EH (cell line): ENCODE data around the gene CRYBB3.

Experiments used
- DNase-seq: peaks from one replicate; pipeline ENCODE4 v3.0.0-alpha.2; 2015; ENCODE audit warnings: low read depth

The CRYBB3 gene

DNA sequence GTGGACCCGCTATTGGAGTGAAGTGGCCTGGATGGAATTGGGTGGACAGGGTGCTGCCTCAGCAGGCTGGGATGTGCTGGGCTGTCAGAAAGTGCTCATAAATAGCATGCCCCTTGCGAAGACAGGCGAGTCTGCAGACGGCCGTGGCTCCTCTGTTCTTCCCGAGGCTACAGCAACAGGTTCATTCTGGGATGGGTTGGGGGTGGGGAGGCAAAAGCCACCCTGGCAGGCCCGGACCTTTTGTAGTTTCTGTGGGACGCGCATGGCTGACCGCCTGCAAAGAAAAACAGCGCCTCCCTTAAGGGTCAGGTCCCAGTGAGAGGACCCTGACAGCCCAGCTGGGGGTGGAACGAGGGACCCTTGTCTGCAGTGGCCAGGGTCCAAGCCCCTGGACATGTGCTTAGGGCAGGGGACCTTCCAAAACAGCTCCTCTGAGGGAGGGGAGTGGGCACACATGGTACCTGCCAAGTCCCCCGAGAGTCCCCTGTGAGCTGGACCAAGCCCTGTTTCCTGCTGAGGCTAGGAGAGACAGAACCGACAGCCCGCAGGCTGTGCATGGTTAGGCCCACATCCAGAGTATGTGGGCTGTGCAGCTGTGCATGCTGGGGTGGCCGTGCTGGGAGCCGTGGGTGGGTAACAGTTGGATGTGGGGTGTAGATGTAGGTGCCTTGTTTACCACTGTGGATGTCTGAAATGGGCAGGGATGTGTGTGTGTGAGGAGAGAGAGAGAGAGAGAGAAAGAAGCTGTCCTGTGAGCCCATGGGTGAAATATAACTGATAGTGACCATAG lies at the start of gene CRYBB3:
Gene CRYBB3, plus strand, starts transcription at position 128 of the 790 bp plus-strand sequence. CDS start 1,539 bp downstream, outside the sequence.
- DNase-seq = no peak

DNA sequence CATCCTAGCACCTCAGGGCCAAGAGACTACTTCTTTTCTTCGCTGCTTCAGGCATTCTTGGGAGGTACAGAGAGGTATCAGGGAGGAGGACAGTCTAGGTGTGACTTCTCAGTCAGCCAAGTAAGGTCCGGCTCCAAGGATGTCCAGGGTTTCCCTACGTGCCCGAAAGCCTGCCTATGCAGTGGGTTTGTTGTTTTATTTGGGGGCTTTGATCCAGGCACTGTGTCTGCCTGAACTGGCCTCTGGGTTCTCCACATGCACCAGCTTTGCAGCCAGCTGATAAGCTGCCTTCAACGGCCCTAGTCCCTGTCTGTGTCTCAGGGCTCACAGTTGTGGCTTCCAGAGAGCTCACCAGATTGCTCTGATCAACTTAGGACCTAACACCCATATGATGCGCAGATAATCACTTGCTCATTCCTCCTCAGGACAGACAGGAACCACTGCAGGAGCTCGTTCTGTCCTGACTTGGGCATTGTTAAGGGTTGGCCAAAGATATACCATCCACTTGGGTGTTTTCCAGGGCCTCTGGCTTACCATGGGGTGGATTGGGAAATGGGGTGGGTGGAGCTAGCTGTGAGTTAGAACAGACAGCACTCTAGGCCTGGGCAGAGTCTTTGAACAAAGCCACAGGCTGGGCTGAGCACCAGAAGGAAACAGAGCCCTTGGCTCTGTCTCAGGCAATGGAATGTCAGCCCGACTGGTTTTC lies 45.5 kb upstream of the CRYBB3 start:
- no peak for DNase-seq

DNA sequence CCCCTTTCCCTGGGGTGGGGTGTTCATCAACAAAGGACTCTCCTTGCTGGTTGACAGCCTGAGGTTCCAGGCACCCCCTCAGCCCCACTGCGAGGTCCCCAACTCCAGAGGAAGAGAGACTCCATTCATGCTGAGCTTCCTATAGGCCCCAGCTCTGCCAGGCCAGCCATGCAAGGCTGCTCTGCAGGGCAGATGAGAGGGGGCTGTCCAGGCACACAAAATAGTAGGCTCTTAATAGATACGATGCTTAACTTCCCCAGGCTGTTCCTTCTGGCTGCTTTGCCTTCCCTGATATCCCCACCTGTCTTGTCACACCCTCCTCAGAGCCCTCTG lies 45.0 kb upstream of the CRYBB3 start:
- no peak for DNase-seq

DNA sequence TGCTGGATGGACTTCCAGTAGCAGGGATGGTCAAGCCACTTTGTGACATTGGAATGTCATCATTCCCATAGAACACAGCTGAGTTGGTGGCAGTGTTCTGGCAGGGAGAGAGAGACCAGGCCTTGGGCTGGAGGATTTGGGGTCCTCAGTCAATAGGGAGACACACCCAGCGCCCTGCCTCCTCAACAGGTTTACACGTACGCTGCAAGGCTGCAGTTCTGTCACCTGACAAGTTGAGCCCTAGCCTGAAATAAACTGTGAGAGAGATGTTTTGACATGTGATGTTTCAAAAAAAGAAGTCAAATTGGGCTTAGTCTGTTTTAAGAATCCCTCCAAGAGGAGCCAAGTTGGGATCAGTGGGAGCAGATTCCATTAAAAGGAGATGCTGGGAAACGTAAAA lies 42.9 kb upstream of the CRYBB3 start:
- no peak for DNase-seq

DNA sequence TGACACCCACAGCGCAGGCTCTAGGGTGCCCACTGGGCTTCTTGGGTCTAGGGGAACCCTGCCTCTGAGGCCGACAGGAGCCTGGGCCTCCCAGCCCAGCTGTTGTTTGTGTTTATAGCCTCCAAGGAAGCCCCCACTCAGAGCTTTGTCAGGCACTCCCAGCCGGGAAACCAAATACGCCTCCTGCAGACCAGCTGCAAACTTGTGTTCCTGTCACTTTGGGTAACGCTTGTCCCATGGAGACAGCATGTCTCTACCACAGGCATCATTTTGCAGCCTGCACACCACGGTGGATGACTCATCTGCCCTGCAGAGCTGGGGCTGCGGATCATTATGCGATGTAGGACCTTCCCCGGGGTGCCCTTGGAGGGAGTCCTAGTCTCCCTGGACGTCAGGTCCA lies 40.6 kb upstream of the CRYBB3 start:
- no peak for DNase-seq

DNA sequence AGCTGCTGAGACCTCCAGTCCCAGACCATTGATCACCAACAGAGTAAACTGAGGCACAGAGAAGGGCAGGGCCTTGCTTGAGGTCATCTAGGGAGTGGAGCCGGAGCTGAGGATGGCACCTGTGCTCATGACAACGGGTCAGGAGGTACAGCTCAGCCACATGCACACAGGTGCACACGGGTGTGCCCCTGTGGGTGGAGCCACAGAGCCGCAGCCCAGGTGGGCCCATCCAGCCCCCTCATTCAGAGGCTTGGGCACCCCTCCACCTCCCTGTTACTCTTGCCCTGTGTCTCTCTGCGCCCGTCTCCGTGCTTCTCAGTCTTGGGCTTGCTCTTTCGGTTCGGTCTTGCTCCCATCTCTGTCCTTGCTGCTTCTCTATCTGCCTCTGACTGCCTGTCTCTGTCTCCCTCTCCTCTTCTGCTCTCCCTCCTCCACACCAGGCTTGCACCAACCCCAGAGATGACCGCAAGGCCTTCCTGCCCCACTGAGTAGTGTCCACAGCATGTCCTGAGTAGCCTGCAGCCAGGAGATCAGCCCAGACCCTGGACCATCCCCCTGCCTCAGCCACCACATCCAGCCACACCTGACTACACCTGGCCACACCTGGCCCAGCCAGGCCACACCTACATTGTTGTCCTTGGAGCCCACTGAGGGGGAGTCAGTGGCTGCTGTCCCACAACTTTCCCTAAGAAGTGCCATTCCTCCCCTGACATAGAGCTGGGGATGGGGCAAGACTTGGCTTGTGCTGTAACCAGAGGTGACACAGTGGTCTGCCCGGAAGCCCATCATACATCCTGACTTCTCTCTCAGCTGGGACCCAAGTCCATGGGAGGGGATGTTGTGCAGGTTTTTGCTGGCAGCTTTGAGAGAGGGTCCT lies 39.3 kb upstream of the CRYBB3 start:
- DNase-seq = no peak

DNA sequence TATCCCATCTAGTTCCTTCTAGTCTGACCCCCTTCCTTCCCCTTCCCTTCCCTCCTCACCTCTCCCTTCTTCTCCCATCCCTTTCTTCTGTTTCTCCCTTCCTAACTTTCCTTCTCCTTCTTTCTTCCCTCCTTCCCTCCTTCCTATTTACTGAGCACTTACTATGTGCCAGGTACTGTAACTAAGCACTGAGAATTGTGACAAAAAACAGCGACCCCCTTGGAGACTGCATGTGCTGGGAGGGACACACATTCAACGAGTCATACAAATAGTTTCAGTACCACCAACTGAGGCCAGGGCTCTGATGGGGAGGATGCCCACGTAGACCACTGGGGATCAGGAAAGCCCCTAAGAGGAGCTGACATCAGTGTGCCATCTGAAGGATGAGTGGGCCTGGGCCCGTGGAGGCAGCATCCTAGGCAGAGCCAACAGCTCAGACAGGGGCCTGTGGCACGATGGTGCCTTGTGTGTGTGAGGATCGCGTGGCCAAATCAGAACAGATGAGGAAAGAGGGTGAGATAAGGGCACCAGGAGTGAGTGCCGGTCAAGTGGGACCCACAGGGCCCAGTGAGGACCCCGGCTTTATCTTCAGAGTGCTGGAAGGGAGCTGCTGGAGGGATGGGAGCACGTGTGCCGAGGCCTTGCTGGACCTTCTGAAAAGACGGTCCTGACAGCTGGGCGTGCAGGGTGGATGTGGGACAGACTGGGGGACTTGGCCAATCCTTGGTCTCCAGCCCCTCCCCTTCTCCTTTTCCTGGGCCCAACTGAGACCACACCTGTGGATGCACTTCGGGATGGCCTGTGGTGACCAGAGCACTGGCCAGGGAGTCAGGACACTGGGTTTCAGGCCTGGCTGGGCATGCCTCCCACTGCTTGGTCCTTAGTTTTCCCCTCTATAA lies 38.4 kb upstream of the CRYBB3 start:
- DNase-seq = no peak

DNA sequence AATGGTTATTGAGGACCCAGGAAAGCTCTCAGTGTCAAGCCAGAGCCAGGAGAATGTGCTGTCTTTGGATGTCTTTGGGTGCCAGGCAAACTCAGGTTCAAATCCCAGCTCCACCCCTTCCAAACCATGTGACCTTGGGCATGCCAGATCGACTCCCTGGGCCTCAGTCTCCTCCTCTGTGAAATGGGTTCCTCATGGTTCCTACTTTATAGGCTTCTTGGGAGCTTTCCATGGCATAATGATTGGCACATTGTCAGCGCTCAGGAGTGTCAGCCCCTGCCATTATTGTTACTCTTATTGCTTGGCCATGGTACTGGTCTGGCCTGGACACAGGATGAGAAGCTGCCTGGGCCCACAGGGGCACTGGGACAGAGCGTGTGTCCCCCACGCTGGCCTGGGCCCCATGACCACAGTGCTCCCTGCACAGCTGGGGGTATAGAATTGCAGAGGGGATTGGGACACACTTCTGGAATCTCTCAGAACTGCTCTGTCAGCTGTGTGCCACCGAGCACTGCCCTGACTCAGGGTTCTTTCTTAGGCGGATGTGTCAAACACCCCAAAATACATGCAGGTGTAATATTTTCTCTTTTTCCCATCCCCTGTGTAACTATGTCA lies 37.6 kb upstream of the CRYBB3 start:
- no peak for DNase-seq

DNA sequence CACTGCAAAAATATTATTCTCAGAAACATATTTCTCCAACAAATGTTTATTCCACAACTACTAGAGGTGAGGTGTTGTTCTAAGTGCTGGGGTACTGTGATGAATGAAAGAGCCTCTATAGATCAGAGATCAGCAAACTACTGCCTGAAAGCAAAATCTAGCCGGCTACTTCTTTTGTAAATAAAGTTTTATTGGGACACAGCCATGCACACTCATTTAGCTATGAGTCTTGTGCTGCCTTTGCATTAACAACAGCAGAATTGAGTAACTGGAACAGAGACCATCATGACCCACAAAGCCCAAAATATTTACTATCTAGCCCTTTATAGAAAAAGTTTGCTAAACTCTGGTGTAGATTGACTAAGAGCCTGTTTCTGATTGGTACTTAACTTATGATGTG lies 37.1 kb upstream of the CRYBB3 start:
- no peak for DNase-seq

DNA sequence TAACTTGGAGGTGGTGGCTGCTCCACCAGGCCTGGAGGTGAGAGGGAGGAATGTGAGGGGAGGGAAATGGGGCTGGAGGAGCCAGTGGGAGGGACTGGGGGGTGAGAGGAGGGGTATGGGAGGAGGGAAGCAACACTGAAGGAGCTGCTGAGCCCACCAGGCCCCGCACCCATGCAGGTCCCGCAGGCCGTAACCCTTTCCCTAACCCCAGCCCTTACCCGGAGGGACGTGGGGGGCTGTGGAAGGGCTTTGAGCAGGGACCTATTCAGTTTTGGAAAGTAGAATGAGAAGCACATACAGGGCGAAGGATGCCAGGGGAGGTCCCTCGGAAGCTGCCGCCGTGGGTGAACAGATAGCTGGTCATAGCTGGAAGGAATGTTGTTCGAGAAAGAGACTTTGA lies 33.9 kb upstream of the CRYBB3 start:
- DNase-seq = no peak

DNA sequence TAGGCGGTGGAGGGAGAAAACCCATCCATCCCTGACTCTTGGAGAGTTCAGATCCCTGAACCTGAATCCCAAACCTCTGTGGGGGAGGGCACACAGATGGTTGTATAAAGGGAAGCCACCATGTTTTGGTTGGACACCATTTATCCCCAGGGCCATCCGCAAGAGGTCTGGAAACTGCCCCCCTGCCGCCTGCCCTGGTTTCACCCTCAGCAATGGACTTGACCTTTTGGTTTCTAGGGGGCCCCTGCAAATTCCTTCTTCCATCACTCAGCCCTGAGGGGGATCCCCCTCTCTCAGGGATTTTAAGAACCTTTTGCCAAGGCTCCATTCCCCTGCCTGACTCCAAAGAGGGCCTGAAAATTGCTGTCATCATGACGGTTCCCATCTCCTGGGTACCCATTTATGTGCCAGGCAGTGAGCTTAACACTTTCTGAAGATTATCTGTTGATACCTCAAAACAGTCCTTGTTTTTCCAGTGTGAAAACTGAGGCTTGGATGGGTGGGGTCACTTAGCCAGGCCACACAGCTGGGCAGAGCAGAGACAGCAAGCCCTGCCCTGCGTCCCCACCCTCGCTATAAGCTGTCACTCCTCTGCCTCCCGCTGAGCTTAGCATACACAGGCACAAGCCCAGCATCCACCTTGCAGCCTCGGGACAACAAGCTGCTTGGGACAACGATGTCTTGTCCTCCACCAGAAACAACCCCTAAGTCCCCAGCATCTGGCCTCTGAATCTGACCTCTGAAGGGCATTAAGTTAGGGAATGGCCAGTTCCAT lies 33.2 kb upstream of the CRYBB3 start:
- no peak for DNase-seq

DNA sequence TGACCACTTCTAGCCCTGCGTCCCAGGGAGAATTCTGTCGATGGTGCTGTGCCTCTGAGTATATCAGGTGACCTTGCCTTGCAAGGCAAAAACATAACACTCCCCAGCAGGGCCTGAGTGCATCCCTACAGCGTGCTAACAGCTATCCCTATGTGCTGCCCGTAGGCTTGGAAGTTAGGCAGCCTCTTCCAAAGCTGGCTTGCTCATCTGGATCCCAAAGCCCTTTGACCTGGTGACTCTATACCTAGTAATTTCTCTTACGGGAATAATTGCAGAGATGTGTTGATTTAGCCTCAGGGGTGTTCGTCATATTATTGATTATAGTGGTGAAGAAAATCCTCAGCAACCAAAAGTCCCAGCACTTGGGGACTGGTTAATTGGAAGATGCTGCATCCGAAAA lies 32.6 kb upstream of the CRYBB3 start:
- no peak for DNase-seq

DNA sequence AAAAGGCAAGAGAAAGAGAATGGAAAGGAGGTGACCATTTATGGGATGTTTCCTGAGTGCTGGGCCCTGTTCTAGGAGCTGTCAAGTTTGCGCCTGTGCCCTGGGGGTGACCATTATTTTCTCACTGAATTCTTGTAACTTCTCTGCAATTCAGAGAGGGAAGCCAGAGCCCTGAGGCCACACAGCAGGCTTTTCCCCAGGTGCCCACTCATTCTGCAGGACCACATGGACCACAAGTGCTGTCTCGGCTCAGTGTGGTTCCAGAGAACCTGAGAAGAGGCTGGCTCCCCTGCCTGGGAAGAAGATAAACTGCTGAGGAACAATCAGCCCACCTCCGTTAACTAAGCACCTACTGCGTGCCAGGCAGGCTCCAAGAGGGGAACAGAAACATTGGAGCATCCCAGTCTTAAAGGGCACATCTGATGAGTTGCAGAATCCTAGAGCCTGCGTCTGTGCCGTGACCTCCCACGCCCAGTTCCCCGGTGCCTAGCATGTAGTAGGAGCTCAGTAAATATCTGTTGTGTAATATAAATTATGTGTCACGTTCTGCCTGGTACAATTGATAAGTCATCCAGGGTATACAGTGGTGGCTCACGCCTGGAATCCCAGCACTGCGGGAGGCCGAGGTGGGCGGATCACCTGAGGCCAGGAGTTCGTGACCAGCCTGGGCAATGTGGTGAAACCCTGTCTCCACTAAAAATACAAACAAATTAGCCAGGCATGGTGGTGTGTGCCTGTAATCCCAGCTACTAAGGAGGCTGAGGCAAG lies 31.6 kb upstream of the CRYBB3 start:
- DNase-seq = no peak

DNA sequence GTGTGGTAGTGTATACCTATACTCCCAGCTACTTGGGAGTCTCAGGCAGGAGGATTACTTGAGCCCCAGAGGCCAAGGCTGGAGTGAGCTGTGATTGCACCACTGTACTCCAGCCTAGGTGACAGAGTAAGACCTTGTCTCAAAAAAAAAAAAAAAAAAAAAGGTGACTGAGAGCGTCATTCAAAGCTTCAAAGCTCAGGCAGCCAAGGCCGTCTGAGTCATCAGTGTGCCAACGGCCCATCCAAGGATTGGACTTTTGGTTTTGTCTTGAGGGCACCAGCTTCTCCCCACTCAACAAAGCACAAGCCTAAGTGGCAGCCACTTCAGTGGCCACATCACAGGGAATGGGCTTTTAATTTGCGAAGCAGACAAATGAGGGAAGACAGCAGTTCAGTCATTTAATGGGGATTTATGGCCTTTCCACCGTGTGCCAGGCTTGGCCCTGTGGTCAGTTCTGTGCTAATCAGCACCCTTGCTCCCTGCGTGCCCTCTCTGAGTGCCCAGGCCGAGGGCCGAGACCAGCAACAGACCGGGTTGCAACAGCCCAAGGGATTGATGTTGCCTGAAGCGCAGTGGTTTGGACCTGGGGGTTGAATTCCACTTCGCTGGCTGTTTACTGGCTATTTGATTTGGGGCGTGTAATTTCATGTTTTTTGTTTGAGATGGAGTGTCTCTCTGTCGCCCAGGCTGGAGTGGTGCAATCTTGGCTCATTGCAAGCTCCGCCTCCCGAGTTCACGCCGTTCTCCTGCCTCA lies 30.2 kb upstream of the CRYBB3 start:
- DNase-seq = no peak

DNA sequence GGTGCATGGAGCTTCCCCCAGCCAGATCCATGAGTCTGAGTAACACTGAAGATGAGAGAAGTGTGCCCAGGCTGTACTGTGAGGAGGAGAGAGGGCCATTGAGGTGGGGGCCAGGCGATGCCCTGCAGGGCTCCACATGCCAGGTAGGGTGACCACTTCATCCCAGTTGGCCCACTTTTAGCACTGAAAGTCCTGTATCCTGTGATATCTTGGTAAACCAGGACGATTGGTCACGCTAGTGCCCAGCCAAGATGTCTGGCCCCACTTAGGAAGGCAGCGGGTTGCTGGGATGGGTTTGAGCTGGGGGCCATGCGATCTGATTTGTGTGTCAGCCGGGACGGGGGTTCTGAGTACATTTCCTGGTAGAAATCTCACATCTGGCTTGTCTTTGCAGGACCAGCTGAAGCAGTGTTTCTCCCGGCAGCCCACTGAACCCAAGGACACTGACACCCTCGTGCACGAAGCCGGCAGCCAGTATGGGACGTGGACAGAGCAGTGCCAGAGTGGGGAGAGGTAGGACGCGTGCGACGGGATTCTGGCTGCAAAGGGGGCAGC lies 29.2 kb upstream of the CRYBB3 start:
- no peak for DNase-seq

DNA sequence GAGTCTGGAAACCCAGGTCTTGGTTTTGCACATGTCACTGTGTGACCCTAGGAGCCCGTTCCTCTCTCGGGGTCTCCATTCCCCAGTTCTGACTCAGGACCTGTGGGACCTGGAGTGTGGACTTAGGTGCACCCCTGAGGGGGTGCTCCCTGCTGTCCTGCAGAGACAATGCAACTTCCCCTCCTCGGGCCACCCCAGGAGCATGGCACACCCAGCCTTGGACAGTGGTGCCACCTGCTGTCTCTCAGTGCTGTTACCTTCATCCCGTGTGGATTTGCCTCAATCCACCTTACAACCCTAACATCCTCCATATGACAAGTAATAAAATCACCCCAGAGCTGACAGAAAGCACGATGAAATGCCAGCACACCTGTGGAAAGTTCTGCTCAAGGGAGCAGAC lies 27.5 kb upstream of the CRYBB3 start:
- no peak for DNase-seq

DNA sequence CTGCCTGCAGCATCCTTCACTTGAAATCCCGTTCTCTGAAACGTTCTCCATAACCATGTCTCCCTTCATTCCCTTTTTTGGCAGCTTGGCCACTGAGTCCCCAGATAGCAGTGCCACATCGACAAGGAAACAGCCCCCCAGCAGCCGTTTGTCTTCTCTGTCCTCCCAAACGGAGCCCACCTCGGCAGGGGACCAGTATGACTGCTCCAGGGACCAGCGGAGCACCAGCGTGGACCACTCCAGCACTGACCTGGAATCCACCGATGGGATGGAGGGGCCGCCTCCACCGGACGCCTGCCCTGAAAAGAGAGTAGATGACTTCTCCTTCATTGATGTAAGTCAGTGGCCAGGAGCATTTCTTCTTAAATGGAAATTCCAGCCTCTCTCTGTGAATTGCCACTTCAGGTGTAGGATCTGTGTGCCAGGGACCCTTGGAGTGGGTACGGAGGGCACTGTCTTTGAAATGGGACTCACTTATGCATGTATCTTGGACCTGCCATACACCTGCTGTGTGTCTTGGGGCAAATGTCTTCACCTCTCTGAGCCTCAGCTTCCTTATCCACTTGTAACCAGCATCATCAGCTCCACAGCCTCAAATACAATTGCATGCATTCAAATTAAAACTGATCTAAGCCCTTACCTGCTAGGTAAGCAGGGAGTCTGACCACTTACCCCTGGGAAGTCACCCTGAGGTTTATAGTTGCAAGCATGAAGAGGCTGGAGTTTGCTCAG lies 25.3 kb upstream of the CRYBB3 start:
- DNase-seq = no peak

DNA sequence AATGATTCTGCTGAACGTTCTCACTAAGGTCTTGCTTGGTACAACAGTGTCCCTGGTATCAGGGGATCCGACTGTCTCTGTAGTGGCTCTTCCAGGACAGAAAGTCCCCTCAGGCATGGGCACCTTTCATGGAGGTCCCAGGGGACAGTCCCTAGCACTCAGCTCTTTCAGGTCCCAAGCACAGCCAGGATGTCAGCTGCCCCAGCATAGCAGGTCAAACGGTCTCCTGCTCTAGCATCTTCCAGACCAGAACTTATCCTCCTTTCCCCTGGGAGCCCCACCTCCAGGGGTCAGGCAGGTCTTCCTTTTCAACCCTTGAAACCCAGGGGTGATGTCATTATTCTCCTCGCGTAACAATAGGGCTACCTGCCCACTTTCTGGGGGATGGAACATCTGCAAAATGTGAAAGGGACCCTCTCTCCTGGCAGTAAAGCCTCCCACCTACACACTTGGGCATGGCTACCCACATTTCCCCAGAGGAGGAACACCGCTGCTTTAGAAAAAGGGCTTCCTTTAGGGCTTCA lies 24.7 kb upstream of the CRYBB3 start:
- DNase-seq = no peak
